ENCODE measurements around the gene PADI4.

The PADI4 gene

DNA sequence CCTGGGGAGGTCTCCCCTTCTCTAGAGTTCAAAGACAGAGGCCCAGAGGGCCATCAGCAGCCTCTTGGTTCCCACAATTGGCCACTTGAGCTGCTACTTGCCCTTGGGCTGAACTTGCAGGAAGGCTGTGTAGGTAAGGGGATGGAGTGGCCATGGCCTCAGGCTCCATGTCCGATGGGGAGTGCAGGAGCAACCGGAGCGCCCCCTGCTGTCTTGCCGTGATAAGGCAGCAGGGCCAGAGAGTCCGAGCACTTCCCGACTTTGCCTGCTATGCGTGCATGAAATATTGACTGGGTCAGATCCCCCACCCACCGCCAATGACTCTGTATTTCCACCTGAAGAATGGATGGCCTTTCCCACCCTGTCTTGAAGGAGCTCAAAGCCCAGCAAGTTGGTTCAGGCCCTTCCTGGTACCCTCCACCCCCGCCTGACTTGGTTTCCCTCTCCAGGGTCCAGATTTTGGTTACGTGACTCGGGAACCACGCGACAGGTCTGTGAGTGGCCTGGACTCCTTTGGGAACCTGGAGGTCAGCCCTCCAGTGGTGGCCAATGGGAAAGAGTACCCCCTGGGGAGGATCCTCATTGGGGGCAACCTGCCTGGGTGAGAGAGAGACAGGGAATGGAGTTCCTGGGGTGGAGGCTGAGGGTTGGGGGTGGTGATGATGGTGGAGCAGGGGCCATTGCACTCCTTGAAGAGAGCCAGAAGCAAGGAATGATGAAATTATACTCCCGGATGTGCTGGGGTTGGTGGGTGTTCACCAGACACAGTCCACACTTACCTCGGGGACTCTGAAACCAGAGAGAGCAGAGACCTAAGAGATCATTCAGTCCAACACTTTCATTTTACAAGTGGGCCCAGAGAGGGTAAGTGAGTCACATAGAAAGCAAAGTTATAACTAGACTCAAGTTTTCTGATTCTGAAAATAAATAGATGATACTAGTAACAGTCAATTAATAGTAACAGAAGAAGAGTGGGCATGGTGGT, 33.5 kb upstream of the PADI4 start:
- H3K4me3 ChIP-seq (ENCODE audit: low read depth, low read length): no peak overlapping the region
- TF ChIP-seq, protein P1, sequence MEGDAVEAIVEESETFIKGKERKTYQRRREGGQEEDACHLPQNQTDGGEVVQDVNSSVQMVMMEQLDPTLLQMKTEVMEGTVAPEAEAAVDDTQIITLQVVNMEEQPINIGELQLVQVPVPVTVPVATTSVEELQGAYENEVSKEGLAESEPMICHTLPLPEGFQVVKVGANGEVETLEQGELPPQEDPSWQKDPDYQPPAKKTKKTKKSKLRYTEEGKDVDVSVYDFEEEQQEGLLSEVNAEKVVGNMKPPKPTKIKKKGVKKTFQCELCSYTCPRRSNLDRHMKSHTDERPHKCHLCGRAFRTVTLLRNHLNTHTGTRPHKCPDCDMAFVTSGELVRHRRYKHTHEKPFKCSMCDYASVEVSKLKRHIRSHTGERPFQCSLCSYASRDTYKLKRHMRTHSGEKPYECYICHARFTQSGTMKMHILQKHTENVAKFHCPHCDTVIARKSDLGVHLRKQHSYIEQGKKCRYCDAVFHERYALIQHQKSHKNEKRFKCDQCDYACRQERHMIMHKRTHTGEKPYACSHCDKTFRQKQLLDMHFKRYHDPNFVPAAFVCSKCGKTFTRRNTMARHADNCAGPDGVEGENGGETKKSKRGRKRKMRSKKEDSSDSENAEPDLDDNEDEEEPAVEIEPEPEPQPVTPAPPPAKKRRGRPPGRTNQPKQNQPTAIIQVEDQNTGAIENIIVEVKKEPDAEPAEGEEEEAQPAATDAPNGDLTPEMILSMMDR (IDR thresholded peaks at IDR 0.05; ENCODE audit: borderline replicate concordance, insufficient read depth, low read depth, low read length): peak; percentile 92

DNA sequence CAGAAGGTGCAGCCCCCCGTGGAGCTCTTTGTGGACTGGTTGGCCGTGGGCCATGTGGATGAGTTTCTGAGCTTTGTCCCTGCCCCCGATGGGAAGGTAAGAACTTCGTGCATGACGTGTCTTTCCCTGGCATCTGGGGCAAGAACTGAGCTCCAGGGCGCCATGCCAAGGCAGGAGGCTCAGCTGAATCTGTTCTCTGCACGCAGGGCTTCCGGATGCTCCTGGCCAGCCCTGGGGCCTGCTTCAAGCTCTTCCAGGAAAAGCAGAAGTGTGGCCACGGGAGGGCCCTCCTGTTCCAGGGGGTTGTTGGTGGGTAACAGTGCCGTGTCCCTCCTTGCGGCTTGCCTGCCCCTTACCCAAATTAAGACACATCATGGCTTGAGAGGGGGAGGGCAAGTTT, 31.4 kb upstream of the PADI4 start:
- no peak overlapping the region for H3K4me3 ChIP-seq (ENCODE audit: low read depth, low read length)
- TF ChIP-seq, protein P1 (IDR thresholded peaks at IDR 0.05; ENCODE audit: borderline replicate concordance, insufficient read depth, low read depth, low read length): no peak

DNA sequence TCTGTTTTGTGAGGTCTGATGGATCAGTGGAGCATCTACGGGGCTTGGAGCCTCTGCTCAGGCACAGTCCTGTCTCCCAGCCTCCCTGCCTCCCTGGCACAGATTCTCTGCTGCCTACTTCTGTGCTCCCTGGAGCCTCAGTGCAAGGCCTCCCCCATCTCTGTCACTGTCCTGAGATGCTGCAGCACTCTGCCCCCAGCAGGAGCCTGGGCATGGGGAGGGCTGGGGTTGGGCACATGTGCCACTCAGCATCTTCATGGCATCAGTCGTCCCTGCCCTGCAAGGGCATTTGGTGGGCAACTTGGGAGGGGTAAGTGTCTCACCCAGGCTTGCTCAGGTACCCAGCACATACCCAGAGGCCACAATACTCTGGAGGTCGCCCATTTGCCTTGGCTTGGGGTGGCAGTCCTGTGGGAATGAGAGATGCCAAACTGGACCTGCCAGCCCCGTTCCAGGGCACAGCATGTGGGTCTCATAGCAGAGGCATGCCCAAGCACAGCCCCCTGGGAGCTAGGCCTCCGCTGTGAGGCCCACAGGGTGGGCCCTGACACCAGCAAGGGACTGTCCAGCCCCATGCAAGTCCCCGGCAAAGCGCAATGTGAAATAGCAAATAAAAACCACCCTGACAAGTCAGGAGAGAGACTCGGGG, 30.4 kb upstream of the PADI4 start:
- TF ChIP-seq, protein P1 (IDR thresholded peaks at IDR 0.05; ENCODE audit: borderline replicate concordance, insufficient read depth, low read depth, low read length): no peak

DNA sequence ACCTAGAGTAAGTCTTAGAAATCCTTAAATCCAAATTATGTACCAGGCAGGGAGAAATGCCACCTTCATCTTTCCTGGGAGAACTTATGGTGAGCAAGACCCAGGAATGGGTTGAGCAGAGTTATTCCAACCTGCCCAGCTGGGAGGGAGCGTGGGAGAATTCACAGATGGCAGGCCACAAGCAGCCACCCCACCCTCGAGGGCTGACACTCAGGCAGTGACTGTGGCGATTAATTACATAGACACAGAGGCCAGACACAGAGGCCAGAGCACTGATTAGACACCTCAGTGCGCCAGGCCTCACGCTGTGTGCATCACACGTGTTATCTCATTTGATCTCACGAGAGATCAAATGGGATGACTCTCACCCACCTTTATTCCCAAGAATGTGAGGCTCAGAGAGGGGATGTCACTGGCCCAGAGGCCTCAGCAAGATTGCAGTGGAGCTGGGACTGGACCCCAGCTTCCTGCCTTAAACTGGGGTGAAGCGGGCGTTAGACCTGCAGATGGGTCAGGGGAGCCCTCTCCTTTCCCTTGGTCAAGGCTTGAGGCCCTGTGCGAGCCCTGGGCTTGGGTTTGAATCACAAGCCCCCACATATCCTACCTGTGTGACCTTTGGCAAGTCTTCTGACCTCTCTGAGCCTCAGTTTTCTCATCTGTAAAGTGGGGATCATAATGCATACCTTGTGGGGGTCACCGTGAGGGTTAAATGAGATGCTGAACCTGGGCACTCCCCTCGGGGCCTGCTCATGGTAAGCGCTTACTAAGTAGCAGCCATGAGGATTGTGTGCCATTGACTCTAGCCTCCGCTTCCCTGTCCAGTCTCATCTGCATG, 28.8 kb upstream of the PADI4 start:
- no peak overlapping the region for H3K4me3 ChIP-seq (ENCODE audit: low read depth, low read length)
- TF ChIP-seq, protein P1 (IDR thresholded peaks at IDR 0.05; ENCODE audit: borderline replicate concordance, insufficient read depth, low read depth, low read length): no peak

More for the DNA sequence above, 30.4 kb upstream of the PADI4 start:
- no peak overlapping the region for H3K4me3 ChIP-seq (ENCODE audit: low read depth, low read length)

DNA sequence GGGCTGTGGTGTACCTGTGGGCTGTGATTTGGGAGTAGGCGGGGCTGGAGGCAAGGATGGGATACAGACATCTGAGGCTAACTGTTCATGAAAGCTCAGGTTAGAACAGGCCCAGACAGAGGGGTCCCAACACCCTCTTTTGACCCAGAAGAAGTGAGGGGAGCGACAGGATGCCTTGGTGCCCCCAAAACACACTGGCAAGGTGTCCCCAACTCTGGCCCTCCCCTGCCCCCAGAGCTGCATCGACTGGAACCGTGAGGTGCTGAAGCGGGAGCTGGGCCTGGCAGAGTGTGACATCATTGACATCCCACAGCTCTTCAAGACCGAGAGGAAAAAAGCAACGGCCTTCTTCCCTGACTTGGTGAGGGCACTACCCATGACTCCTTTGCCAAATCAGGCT, 27.6 kb upstream of the PADI4 start:
- TF ChIP-seq, protein P1 (IDR thresholded peaks at IDR 0.05; ENCODE audit: borderline replicate concordance, insufficient read depth, low read depth, low read length): no peak
- H3K4me3 ChIP-seq (ENCODE audit: low read depth, low read length): no peak overlapping the region

DNA sequence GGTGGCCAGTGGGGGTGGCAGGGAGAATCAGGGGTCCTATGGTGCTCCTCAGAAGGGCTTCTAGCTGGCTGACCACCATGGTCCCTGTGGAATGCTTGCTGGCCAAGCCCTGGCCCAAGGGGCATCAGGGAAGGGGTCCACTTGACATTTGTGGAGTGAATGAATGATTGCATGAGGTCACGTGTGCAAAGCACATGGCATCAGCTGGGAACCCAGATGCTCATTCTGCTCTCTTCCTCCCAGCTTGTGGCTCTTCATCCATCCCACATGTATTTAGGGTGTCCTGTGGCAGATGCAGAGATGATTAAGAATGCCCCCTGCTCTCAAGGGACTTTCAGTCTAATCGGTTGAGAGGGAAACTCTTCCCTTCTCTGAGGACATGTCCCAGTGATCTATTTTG, 27.1 kb upstream of the PADI4 start:
- no peak overlapping the region for H3K4me3 ChIP-seq (ENCODE audit: low read depth, low read length)
- TF ChIP-seq, protein P1 (IDR thresholded peaks at IDR 0.05; ENCODE audit: borderline replicate concordance, insufficient read depth, low read depth, low read length): no peak

Data from GM12875 (cell line).